Posterior cingulate gyrus (tissue), 11 donors: ENCODE measurements around the gene CGB7.

Source experiments
- DNase-seq, 10 donors: peaks; one replicate each; pipeline versions ENCODE4 v3.0.0 to v3.0.0-alpha.2; 2020 to 2021; ENCODE audit warnings: mixed read lengths in 3 of 10
- intact Hi-C: fragments of 100-400 bp; cut with DNase I; formaldehyde crosslinking; loops from one replicate; pipeline ENCODE4 v1.15.1; 2023

Gene CGB7

DNA sequence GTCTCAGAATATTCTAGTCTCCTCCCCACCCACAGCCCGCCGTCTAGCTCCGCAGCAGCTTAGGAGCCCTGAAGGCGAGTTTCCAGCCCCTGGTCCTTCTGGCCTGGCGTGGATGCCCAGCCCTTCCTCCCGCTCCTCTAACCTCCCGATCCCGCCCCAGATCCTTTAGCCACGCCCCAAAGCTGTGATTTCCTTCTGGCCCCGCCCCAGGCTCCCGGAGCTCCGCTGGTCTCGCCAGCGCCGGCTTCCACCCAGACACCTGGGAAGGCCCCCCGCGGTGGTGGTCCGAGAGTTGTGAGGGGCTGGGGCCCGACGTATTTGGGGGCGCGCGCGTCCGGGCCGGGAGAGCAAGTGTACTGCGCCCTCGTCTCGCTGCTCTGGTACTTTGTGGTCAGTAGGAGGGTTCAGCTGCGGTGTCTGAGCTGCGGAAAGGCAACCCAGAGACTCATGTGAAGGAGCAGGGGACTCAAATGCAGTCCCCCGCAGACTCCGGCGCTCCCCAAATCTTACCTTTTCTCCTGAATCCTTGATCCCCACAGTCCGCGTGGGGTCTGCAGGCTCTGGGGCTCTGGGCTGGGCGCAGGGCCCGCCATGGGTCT is at the start of gene CGB7:
TSS of gene CGB7 (minus strand) at position 114 of the 599 bp plus-strand sequence. CDS start 2,374 bp downstream, outside the sequence.
- peak in 5 of 10 donors; percentile 8 to 87 (median 24) for DNase-seq
- intact Hi-C loops = no loop called here

- intact Hi-C loops = no loop called here
- DNase-seq = peak in 8 of 10 donors; percentile 44 to 95 (median 72)
These were observed 49.1 kb upstream of the CGB7 start for GRCh38 chr19:49106648-49107135.

GRCh38 chr19:49104229-49104864 is 46.8 kb upstream of the CGB7 start:
- intact Hi-C loops = no loop called here
- no peak for DNase-seq

- intact Hi-C loops = no loop called here
- DNase-seq = no peak
These were observed 46.0 kb upstream of the CGB7 start for GRCh38 chr19:49103331-49104085.

DNA sequence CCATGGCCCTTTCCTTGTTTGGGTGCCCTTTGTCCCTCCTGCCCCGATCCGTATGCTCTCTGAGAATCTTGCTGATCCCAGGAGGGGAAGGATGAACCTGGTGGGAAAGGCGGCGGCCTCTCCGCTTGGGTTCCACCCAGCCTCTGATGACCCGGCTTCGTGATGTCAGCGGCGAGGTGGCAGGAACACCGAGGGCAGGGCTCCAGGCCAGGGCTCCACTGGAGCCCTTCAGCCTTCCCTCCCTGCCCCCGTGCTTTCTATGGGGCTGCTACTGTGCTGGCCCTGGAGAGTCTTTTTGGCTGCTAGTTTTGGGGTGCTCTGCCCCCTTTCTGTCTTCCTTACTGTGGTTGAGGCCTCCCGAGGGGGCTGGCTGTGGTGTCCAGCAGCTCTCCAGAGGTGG is 44.8 kb upstream of the CGB7 start:
- intact Hi-C loops = no loop called here
- no peak for DNase-seq

- no peak for DNase-seq
- intact Hi-C loops = no loop called here
These were observed 43.6 kb upstream of the CGB7 start for GRCh38 chr19:49101160-49101559.

DNA sequence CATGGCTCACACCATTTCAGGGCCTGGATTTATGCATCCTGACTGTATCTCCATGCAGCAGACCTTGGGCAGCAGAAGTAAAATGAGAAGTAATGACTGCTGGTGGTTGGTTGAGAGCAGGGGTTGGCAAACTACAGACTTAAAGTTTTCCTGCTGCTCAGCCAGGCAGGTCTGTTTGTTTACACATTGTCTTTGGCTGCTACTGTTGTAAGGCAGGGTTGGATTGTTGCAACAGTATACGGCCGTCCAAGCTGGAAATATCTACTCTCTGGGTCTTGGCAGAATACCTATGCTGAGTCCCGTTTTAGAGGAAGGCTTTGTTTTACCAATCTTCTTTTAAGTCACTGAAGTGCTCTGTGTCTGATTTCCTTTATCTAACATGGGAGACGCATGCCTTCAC is 41.2 kb upstream of the CGB7 start:
- no peak for DNase-seq
- intact Hi-C loops = loop anchor here (5.0 kb wide), 2 partner anchors 49 to 109 kb away; no protein-coding TSS in a partner anchor

DNA sequence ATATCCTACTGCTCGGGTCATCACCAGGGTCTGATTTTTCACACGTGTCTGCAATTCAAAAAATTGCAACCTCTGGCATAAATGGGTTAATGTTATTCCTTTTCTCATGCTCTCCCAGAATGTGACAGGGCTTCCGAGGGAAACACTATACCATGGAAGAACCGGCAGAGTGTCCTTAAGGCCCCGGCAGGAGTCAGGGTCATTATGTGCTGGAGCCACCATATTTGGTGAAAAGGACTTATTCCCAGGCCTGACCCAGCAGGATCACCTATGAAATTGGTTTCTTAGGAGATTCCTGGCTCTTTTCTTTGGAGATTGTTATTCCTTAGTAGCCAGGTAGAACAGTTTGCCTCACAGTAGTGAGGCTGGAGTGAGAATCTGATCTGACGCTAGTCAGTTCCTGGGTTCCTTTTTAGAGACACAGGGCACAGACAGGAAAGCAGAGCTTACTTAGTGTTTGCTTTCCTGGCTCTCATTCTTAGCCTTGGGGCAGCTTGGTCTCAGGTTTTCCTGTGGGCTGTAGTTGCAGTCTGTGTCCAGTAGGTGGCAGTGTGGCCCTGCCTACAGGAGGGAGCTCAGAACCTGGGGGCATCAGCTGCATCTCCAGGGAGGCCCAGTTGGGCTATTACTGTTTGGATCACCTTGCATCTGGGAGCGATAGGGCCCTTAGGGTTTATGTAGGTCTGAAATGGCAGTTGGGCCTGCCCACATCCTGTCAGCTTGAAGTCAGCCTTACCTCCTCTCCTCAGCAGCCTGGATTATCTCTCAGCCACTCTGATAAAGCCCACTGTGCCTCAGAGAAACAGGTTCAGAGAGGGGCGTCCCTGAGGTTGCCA is 40.1 kb upstream of the CGB7 start:
- peak; percentile 54 to 96 (median 78) for DNase-seq
- intact Hi-C loops = loop anchor here (5.0 kb wide), 2 partner anchors 50 to 110 kb away; no protein-coding TSS in a partner anchor

- DNase-seq = peak; percentile 9 to 92 (median 46)
- intact Hi-C loops = loop anchor here (5.0 kb wide), 2 partner anchors 53 to 113 kb away; no protein-coding TSS in a partner anchor
These were observed 37.2 kb upstream of the CGB7 start for GRCh38 chr19:49094505-49095482.

DNA sequence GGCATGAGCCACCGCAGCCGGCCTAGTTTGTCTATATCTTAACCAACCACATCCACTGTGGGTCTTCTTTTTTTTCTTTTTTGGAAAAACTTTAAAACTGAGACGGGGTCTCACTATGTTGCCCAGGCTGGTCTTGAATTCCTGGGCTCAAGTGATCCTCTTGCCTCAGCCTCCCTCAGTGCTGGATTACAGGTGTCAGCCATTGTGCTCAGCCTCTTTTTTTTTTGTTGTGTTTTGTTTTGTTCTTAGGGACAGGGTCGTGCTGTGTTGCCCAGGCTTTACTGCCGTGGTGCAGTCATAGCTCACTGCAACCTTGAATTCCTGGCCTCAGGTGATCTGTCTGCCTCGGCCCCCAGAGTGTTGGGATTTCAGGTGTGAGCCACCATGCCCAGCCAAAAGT is 35.1 kb upstream of the CGB7 start:
- DNase-seq = no peak
- intact Hi-C loops = no loop called here

DNA sequence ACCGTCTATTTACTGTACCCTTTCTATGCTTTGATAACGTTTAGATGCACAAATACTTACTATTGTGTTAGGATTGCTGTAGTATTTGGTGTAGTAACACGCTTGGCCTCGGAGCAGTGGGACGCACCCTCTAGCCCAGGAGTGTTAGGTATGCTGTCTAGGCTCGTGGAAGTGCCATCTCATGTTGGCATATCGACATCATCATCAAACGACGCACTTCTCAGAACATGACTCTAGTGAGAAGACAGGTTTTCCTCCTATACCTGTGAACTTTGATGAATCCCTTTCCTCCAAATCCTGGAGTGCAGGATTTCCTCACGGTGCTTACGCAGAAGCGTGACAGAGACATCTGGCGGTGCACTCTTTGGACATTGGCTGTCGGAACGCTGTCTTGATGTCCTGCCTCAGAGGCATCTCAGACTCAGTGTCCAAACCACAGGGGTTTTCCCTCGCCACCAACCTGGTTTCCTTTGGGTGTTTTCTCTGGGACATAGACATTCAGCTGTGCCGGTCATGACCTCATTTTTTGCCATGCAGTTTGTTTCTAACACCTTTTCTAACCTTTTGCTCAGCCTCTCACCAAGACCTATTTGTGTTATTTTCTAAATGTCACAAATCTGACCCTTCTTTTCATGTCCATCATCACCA is 34.0 kb upstream of the CGB7 start:
- peak in 1 of 10 donors; percentile 23 for DNase-seq
- intact Hi-C loops = no loop called here

- no peak for DNase-seq
- intact Hi-C loops = no loop called here
These were observed 28.7 kb upstream of the CGB7 start for GRCh38 chr19:49086296-49086695.

DNA sequence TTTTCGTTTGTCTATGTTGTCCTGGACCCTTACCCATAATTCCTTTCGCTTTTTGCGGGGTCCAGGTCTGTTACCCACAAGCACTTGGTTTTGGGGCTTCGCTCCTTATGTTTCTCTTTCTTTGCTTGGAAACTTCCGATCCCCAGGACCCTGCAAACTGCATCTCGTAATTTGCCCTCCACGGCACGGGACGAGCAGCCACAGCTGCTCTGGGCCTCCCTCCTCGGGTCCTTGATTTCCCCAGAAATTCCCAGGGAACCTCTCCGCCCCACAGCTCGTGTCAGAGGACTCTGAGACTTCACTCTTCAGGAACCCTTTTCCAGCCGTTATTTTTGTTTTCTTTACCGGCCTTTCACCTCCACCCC is 28.3 kb upstream of the CGB7 start:
- intact Hi-C loops = no loop called here
- DNase-seq = peak in 1 of 10 donors; percentile 52

- peak; percentile 96 to 100 (median 97) for DNase-seq
- intact Hi-C loops = no loop called here
These were observed 27.7 kb upstream of the CGB7 start, which contains the start of gene SNRNP70 for GRCh38 chr19:49085020-49085867. Gene SNRNP70 (plus strand): TSS chr19:49085451. CDS start chr19:49086415, 964 bp downstream.

DNA sequence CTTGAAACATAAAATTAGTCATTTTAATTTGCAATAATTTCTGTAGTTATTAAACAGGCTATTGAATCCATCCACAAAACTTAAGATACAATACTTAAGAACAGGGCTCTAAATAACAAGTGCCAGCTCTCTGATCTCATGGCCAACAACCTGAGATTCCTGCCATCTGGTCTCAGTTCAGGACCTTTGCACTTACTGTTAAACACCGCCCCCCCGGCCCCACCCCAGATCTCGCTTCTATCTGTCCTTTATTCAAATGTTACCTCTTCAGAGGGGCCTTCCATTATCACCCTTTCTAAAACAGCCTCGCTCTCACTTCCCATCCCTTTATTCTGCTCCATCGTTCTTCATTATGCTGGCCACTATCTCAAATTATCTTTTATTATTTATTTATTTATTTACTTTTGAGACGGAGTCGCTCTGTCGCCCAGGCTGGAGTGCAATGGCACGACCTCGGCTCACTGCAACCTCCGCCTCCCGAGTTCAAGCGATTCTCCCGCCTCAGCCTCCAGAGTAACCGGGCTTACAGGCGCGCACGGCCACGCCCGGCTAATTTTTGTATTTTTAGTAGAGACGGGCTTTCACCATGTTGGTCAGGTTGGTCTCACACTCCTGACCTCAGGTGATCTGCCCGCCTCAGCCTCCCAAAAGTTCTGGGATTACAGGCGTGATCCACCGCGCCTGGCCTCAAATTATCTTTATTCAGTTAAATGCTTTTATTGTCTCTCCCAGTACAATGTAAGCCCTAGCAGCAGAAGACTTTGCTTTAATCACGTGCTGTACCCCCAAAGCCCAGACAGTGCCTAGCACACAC is 26.9 kb upstream of the CGB7 start:
- DNase-seq = peak in 1 of 10 donors; percentile 49

GRCh38 chr19:49081273-49081672 is 23.7 kb upstream of the CGB7 start:
- DNase-seq = no peak
- intact Hi-C loops = no loop called here

More for the DNA sequence above, 26.9 kb upstream of the CGB7 start:
- intact Hi-C loops = no loop called here

GRCh38 chr19:49080392-49080791 is 22.8 kb upstream of the CGB7 start:
- DNase-seq = no peak
- intact Hi-C loops = no loop called here
